Measurements from ENCODE around the gene PHOSPHO1.

PHOSPHO1 gene

DNA sequence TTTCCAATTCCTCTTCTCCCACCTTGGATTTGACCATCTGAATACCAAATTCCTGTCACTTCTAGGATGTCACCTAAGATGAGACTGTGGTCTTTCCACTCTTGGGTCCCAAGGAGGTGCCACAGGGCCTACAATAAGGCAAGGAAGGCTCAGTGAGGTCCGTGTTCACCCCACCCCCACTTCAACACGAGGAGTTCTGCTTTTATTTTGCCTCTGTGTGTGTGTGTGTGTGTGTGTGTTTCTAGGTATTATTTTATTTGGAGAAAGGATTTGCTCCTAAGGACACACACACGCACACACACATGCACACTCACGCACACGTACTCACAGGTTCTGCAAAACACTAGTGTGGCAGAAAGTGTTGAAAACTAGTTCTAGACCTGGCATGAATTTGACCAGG is 24.5 kb upstream of the PHOSPHO1 start:
- no peak for DNase-seq
- TF ChIP-seq POLR2A (IDR thresholded peaks at IDR 0.05; ENCODE audit: low read length) (no peak), GATA1 (IDR thresholded peaks at IDR 0.05; ENCODE audit: low read depth, low read length) (no peak)

DNA sequence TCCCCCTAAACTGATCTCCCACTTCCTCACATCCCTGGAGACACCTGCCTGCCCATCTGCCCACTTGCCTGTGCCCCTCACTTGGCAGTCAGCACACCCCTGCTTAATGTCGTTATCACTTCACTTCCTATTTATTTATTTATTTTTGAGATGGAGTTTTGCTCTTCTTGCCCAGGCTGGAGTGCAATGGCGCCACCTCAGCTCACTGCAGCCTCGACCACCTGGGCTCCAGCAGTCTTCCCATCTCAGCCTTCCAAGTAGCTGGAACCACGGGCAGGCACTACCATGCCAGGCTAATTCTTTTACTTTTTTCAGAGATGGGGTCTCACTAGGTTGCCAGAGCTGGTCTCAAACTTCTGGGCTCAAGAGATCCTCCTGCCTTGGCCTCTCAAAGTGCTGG is 23.5 kb upstream of the PHOSPHO1 start:
- peak in 1 of 2 experiments; percentile 48 for DNase-seq
- TF ChIP-seq POLR2A (IDR thresholded peaks at IDR 0.05; ENCODE audit: low read length) (no peak), GATA1 (IDR thresholded peaks at IDR 0.05; ENCODE audit: low read depth, low read length) (no peak)

DNA sequence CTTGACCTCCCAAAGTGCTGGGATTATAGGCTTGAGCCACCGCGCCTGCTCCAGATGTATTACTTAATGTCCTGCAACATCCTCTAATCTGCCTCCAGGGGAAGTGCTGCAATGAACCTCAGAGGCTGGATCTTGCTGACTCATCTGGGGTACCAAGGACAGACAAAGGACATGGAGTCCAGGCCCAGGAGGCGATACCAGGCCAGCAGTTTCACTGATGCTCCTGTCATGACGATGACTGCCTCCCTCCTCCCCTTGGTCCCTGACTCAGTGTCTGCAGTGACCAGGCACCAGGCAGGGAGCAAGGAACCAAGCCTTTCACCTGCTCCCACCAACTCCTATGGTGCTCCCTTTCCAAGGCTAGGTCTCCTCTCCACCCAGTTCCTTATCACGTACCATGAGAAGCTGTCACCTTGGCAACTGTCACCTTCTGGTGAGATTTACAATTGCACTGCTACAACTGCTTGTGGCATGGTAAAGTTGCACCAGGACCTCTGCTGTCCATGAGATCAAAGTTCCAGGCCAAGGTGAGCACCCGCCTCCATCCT is 21.6 kb upstream of the PHOSPHO1 start:
- peak; percentile 86 to 92 for DNase-seq
- TF ChIP-seq GATA1 (IDR thresholded peaks at IDR 0.05; ENCODE audit: low read depth, low read length) = no peak
- no peak for TF ChIP-seq POLR2A (IDR thresholded peaks at IDR 0.05; ENCODE audit: low read length)

DNA sequence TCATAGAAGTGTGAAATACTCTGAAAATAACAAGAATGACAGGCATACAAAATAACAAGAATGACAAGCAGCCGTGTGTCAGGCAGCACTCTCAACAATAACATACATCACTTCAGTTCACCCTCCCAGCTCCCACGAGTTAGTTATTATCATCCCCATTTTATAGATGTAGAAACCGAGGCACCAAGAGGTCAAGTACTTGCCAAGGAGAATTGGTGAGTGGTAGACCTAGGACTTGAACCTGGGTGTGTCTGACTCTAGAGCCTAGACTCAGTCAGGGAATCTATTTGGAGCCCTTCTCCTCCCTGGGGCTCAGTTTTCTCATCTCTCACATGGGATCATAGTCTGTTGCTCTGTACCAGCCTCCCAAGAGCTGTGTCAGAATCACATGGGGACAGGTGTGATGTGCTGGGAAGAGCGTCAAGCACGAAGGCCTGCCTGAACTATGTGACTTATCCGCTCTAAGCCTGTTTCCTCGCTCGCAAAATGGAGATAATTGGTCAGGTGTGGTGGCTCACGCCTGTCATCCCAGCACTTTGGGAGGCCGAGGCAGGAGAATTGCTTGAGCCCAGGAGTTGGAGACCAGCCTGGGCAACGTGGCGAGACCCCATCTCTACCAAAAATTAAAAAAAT is 19.4 kb upstream of the PHOSPHO1 start:
- DNase-seq = no peak
- TF ChIP-seq GATA1 (IDR thresholded peaks at IDR 0.05; ENCODE audit: low read depth, low read length) (no peak), POLR2A (IDR thresholded peaks at IDR 0.05; ENCODE audit: low read length) (no peak)

DNA sequence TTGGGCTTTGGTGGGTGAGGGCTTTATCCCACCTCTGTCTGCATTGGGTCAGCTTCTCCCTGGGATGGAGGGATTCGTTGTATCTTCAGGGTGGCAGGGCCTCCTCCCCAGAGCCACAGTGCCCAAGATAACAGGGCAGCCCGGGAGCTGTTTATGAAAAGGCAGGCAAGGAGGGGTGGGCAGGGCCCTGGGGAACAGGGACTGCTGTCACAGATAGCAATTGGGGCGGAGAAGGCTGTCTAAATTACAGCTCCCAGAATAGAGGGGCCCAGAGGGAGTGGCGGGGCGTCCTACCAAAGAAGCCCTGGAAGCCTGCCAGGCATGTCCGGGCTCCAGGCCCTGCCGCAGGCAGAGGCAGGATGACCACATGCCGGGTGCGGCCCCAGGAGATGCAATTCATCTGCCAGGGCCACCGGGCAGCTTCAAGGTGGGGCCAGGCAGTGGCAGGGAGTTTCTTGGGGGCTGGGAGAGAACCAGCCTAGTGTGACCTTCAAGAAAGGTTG is 18.8 kb upstream of the PHOSPHO1 start:
- DNase-seq = peak; percentile 97 to 99
- TF ChIP-seq POLR2A (IDR thresholded peaks at IDR 0.05; ENCODE audit: low read length) (peak; percentile 26), GATA1 (IDR thresholded peaks at IDR 0.05; ENCODE audit: low read depth, low read length) (peak; percentile 70)

DNA sequence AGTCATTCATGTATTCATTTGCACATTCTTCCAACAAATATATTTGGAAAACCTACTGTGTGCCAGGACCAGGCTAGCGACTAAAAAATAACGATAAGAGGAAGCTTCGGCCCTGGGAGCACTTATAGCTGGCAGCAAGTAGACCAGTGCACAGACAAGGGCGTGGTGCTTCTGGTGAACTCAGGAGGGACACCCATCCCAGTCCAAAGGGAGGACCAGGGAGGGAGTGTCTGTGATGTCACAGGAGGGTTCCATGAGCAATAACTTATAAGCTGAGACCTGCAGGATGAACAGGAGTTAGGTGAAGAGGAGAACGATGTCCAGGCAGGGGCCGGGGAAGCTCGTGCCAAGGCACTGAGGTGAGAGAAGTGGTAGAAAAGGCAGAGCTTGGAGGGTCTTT is 17.4 kb upstream of the PHOSPHO1 start:
- peak; percentile 74 to 82 for DNase-seq
- TF ChIP-seq GATA1 (IDR thresholded peaks at IDR 0.05; ENCODE audit: low read depth, low read length) = no peak

DNA sequence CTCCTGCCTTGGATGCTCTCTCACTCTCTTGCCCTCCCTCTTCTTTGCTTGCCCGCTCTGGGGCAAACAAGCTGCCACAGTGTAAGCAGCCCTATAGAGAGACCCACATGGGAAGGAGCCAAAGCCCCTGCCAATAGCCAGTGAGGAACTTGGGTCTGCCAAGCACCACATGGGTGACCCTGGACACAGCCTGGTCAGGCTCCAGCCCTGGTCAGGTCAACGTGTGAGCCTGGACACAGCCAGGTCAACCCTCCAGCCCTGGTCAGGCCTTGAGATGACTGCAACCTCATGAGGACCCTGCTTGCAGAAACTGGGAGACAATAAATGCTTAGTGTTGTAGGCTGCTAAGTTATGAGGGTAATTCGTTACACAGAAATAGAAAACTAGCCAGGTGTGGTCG is 14.3 kb upstream of the PHOSPHO1 start:
- TF ChIP-seq GATA1 (IDR thresholded peaks at IDR 0.05; ENCODE audit: low read depth, low read length) (no peak), POLR2A (IDR thresholded peaks at IDR 0.05; ENCODE audit: low read length) (no peak)
- no peak for DNase-seq

DNA sequence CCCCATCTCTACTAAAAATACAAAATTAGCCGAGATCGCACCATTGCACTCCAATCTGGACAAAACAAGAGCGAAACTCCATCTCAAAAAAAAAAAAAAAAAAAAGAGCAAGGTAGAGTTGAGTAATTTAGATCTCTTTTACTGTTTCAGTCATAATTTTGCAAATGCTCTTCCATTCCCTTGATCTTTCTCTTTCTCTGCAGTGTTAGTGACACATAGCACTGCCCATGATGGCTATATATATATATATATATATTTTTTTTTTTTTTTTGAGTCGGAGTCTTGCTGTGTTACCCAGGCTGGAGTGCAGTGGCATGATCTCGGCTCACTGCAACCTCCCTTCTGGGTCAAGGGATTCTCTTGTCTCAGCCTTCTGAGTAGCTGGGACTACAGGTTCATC is 12.2 kb upstream of the PHOSPHO1 start:
- TF ChIP-seq GATA1 (IDR thresholded peaks at IDR 0.05; ENCODE audit: low read depth, low read length) = no peak
- DNase-seq = no peak

DNA sequence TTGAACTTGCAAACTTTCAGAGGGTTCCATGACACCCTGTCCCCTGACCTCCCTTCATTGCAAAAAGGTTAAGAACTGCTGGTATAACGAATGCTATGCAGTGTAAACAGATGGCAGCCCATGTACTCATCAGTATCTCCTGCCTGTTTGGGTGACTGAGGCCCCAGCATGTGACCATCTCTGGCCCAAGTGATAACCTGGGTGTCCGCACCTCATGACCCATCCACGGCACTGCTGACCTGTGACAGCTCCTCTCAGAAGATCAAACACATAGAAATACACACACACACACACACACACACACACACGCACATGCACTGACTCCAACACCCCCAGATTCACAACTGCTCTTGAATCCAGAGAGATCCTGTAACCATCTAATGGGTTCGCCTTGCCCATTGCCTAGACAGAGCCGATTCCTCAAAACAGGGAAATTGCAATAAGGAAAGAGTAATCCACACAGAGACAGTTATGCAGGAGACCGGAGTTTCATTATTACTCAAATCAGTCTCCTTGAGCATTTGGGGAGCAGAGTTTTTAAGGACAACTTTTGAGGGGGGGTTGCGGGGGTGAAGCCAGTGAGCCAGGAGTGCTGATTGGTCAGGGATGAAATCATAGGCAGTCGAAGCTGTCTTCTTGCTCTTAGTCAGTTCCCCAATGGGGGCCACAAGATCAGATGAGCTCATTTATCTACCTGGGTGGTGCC is 11.3 kb upstream of the PHOSPHO1 start:
- peak; percentile 87 to 96 for DNase-seq
- TF ChIP-seq GATA1 (IDR thresholded peaks at IDR 0.05; ENCODE audit: low read depth, low read length) (no peak), POLR2A (IDR thresholded peaks at IDR 0.05; ENCODE audit: low read length) (no peak)

DNA sequence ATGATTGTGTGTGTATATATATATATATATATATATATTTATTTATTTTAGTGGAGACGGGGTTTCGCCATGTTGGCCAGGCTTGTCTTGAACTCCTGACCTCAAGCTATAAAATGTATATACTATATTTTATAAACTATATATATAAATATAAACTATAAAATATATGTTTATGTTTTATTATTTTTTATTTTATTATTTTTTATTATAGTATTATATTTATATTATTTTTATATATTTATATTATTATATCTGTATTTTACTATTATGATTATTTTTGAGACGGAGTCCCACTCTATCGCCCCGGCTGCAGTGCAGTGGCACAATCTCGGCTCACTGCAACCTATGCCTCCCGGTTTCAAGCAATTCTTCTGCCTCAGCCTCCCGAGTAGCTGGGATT is 10.5 kb upstream of the PHOSPHO1 start:
- DNase-seq = no peak
- no peak for TF ChIP-seq GATA1 (IDR thresholded peaks at IDR 0.05; ENCODE audit: low read depth, low read length)
- no peak for TF ChIP-seq POLR2A (IDR thresholded peaks at IDR 0.05; ENCODE audit: low read length)

DNA sequence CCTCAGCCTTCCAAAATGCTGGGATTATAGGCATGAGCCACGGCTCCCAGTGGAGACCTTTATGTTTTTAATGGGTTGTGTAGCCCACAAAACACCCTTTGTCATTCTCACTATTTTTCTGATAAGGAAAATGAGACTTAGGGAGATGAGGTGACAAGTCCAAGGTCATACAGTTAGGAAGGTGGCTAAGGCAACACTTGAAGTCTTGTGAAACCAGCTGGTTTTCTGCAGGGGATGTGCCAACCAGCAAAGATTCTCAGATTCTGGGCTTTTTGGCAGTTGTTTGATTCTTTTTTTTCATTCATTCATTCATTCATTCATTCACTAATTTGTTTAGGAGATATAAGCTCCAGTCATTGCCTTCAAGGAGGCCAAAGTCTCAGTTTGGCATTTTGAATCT is 10.0 kb upstream of the PHOSPHO1 start:
- peak; percentile 45 to 52 for DNase-seq
- no peak for TF ChIP-seq GATA1 (IDR thresholded peaks at IDR 0.05; ENCODE audit: low read depth, low read length)
- no peak for TF ChIP-seq POLR2A (IDR thresholded peaks at IDR 0.05; ENCODE audit: low read length)

DNA sequence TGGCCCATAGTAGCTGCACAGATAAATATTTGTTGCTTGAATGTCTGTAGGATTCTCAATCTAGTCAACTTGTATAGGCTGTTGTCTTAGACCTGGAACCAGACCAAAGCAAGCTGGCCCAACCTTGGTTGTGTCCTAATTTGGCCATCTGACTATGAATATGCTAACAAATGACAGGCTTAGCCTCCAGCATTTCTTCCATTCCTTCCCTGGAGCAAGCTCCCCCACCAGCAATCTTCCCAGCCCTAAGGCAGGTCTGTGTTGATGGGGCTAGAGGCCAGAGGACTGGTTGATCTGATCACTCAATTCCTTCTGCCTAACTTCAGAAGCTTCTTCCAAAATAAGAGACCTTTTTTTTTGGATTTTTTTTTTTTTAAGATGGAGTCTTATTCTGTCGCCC is 9.4 kb upstream of the PHOSPHO1 start:
- TF ChIP-seq GATA1 (IDR thresholded peaks at IDR 0.05; ENCODE audit: low read depth, low read length) (no peak), POLR2A (IDR thresholded peaks at IDR 0.05; ENCODE audit: low read length) (no peak)
- peak in 1 of 2 experiments; percentile 24 for DNase-seq

DNA sequence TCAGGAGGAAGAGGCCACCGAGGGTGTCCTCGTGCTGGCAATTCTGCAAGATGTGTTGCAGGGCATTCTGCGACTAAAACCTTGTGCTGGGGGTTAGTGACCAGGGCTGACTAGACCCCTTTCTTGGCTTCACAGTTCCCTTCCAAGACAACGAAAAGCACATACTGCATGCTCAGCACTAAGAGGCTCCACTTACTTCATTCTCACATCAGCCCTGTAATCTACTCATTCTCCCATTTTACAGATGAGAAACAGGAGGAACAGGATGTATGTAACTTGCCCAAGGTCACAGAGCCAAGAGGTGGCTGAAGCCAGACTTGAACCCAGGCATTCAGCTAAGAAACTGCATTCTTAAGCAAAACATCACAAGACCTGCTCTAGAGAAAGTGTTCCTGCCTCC is 5.3 kb upstream of the PHOSPHO1 start:
- TF ChIP-seq POLR2A (IDR thresholded peaks at IDR 0.05; ENCODE audit: low read length) (no peak), GATA1 (IDR thresholded peaks at IDR 0.05; ENCODE audit: low read depth, low read length) (no peak)
- no peak for DNase-seq

DNA sequence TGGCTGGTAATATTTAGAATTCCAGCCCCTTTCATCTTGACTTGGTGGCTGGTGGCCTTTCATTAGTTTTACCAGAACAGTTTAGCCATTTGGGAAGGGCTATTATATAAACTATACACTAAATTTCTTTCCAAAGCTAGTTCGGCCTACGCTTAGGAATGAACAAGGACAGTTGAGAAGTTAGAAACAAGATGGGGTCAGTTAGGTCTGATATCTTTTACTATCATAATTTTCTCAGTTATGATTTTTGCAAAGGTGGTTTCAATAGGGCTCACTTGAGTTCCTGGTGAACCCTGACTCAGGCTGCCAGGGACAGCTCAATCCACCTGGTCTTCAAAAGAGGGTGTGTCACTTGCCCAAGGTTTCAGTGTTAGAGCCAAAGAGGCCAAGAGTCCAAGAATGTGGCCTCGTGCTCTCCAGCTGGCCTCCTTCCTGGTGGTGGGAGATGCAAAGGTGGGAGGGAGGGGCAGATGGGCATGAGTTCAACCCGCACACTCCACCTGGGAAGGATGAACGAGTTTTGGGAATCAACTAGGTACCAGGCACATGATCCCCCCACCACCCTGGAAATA is 4.0 kb upstream of the PHOSPHO1 start:
- DNase-seq = no peak
- TF ChIP-seq GATA1 (IDR thresholded peaks at IDR 0.05; ENCODE audit: low read depth, low read length) = no peak
- TF ChIP-seq POLR2A (IDR thresholded peaks at IDR 0.05; ENCODE audit: low read length) = no peak

DNA sequence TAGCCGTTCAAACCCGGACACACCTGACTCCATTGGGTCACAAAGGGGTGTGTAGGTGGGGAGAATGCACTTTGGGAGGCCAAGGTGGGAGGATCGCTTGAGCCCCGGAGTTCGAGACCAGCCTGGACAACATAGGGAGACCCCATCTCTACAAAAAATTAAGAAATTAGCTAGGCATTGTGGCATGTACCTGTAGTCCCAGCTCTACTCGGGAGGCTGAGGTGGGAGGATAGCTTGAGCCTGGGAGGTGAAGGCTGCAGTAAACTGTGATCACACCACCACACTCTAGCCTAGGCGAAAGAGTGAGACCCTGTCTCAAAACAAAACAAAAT is 942 bp upstream of the PHOSPHO1 start:
- TF ChIP-seq GATA1 (IDR thresholded peaks at IDR 0.05; ENCODE audit: low read depth, low read length) (no peak), POLR2A (IDR thresholded peaks at IDR 0.05; ENCODE audit: low read length) (no peak)
- no peak for DNase-seq
